Measurements from ENCODE around the gene SDE2. TPM values are rescaled to one million over a fixed set of nuclear protein-coding genes. Genes with fewer than 3 reads are reported as not detected.

The SDE2 gene
- total and polyA plus RNA-seq, 2 of the 4 experiments (the other 2 are of a cell fraction), result 8.5 to 14.7 TPM

DNA sequence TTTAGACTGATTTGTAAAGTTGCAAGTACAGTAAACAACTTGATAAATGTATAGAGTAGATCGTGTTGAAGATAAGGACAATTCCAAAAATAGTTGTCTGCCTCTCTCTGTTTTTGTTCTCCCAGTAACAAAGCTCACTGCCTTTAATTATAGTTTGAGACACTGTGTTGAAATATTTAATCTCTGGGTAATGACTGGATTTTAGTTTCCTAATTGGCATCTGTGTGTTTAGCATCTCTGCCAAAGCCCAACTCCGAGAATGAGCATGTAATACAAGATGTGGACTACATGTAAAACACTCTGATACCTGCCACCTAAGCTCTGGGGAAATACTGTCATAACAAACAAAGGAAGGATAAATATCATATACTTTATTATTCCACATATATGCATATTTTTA is 27.7 kb upstream of the SDE2 start:
- H3K79me1 ChIP-seq (ENCODE audit: low read depth in 1 of 2, low read length in 2 of 2), result no peaks in the 10 kb centered on the region
- H2AK9ac ChIP-seq (replicated peaks; ENCODE audit: low read depth, low read length, poor library complexity), result no peak overlapping the region
- H3K27ac ChIP-seq (ENCODE audit: insufficient read depth, low read length), result no peak overlapping the region
- no peak overlapping the region for H2BK5ac ChIP-seq (ENCODE audit: low read depth, low read length, poor library complexity, severe bottlenecking)
- no peak overlapping the region for H3K4ac ChIP-seq (ENCODE audit: low read depth, low read length)
- dilution Hi-C loops (cut with HindIII; ENCODE audit: low sequenced_read_pairs, unreplicated experiment), result no loop called here
- H4K91ac ChIP-seq (ENCODE audit: insufficient read depth, low read depth, low read length), result no peak overlapping the region
- H4K8ac ChIP-seq (ENCODE audit: low read depth in 2 of 2, low read length in 2 of 2), result no peak overlapping the region
- no peak overlapping the region for H2AK5ac ChIP-seq (ENCODE audit: low read depth, low read length)
- H3K36me3 ChIP-seq (ENCODE audit: control insufficient read depth, insufficient read depth, low read length), result no peaks in the 10 kb centered on the region
- H3K9me3 ChIP-seq (ENCODE audit: control insufficient read depth, insufficient read depth, low read length), result no peaks in the 10 kb centered on the region
- in situ Hi-C loops (cut with MboI; ENCODE audit: low sequenced_read_pairs), result no loop called here
- no peak overlapping the region for H3K56ac ChIP-seq (ENCODE audit: extremely low read depth, insufficient read depth, low read length)
- TF ChIP-seq, protein P1, sequence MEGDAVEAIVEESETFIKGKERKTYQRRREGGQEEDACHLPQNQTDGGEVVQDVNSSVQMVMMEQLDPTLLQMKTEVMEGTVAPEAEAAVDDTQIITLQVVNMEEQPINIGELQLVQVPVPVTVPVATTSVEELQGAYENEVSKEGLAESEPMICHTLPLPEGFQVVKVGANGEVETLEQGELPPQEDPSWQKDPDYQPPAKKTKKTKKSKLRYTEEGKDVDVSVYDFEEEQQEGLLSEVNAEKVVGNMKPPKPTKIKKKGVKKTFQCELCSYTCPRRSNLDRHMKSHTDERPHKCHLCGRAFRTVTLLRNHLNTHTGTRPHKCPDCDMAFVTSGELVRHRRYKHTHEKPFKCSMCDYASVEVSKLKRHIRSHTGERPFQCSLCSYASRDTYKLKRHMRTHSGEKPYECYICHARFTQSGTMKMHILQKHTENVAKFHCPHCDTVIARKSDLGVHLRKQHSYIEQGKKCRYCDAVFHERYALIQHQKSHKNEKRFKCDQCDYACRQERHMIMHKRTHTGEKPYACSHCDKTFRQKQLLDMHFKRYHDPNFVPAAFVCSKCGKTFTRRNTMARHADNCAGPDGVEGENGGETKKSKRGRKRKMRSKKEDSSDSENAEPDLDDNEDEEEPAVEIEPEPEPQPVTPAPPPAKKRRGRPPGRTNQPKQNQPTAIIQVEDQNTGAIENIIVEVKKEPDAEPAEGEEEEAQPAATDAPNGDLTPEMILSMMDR (conservative IDR thresholded peaks at IDR 0.05; ENCODE audit: low read depth, low read length), result no peak
- no peak for TF ChIP-seq BHLHE40 (IDR thresholded peaks at IDR 0.05; ENCODE audit: low read depth, low read length)
- TF ChIP-seq RAD21 (IDR thresholded peaks at IDR 0.05; ENCODE audit: low read length), result no peak
- no peak for TF ChIP-seq RCOR1 (IDR thresholded peaks at IDR 0.05; ENCODE audit: insufficient replicate concordance, low read length)
- no peak for TF ChIP-seq NFE2L2 (IDR thresholded peaks at IDR 0.05; ENCODE audit: low read depth, low read length)
- TF ChIP-seq MAZ (IDR thresholded peaks at IDR 0.05; ENCODE audit: borderline replicate concordance, low read depth, low read length), result no peak
- TF ChIP-seq CEBPB (IDR thresholded peaks at IDR 0.05; ENCODE audit: low read depth, low read length), result no peak
- no peak for TF ChIP-seq RFX5 (IDR thresholded peaks at IDR 0.05; ENCODE audit: low read depth, low read length)
- no peak for TF ChIP-seq MXI1 (IDR thresholded peaks at IDR 0.05; ENCODE audit: borderline replicate concordance, low read depth, low read length)
- TF ChIP-seq, protein P2, sequence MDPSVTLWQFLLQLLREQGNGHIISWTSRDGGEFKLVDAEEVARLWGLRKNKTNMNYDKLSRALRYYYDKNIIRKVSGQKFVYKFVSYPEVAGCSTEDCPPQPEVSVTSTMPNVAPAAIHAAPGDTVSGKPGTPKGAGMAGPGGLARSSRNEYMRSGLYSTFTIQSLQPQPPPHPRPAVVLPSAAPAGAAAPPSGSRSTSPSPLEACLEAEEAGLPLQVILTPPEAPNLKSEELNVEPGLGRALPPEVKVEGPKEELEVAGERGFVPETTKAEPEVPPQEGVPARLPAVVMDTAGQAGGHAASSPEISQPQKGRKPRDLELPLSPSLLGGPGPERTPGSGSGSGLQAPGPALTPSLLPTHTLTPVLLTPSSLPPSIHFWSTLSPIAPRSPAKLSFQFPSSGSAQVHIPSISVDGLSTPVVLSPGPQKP (IDR thresholded peaks at IDR 0.05; ENCODE audit: borderline replicate concordance, low read depth, low read length), result no peak
- no peak for TF ChIP-seq FOS (IDR thresholded peaks at IDR 0.05; ENCODE audit: low read depth, low read length)
- no peak for TF ChIP-seq POLR2A (IDR thresholded peaks at IDR 0.05; ENCODE audit: low read depth, low read length)
- TF ChIP-seq MAFK (IDR thresholded peaks at IDR 0.05; ENCODE audit: low read depth, low read length), result no peak
- no peak overlapping the region for H3K18ac ChIP-seq (ENCODE audit: low read depth, low read length)
- DNase-seq (no peak), ATAC-seq (ENCODE audit: low read depth) (no peak)
- no peak overlapping the region for H2BK120ac ChIP-seq (ENCODE audit: low read depth, low read length)
- intact Hi-C loops (cut with micrococcal nuclease), result no loop called here
- no peak overlapping the region for H2BK15ac ChIP-seq (ENCODE audit: low read depth, low read length)
- WGBS, 2 experiments (ENCODE audit: extremely low coverage in 2 of 2, insufficient read length in 1 of 2), result no CpG with 5 or more reads among the region's 2 CpGs
- H4K5ac ChIP-seq (ENCODE audit: low read depth, low read length), result no peak overlapping the region
- no peaks in the 10 kb centered on the region for H3K4me1 ChIP-seq (ENCODE audit: control insufficient read depth, insufficient read depth, low read length)
- no peak overlapping the region for H2AFZ ChIP-seq (replicated peaks; ENCODE audit: low read length, poor library complexity)
- no peak overlapping the region for H3K14ac ChIP-seq (replicated peaks; ENCODE audit: low read depth, low read length)
- CTCF ChIA-PET, result no interaction called here
- no peak overlapping the region for H2BK20ac ChIP-seq (ENCODE audit: low read depth, low read length)
- BruUV-seq (replicated peaks), result no TSS peak
- no peak overlapping the region for H3K9ac ChIP-seq (ENCODE audit: low read depth, low read length)
- H4K20me1 ChIP-seq (ENCODE audit: insufficient read depth, low read length), result no peaks in the 10 kb centered on the region; the same call in 1 of the 2 replicates
- POLR2A ChIA-PET (ENCODE audit: unreplicated experiment), result no interaction called here
- no peaks in the 10 kb centered on the region for H3K9me1 ChIP-seq (ENCODE audit: insufficient read depth, low read length)
- no peak overlapping the region for H3K23ac ChIP-seq (ENCODE audit: low read depth, low read length)
- peaks cover 10% of the 10 kb centered on the region for H3K27me3 ChIP-seq (ENCODE audit: control insufficient read depth, insufficient read depth, low read length)
- no peak overlapping the region for H3K4me2 ChIP-seq (ENCODE audit: low read depth, low read length)
- no peak overlapping the region for H3K4me3 ChIP-seq (ENCODE audit: insufficient read depth, low read depth, low read length)

All from IMR-90 (cell line).